Activated T-cell treated with anti-CD3 and anti-CD28 coated beads for 24 hours (primary cell): ENCODE results near the gene TEX9.
"Not testable (repeated sequence)": the region's sequence is repeated elsewhere in the genome, so short reads cannot be mapped to it uniquely, and the experiment has no call there.

Experiments
- DNase-seq: peaks from one replicate; pipeline ENCODE4 v3.0.0-alpha.2; 2020; ENCODE audit warnings: low read depth

TEX9 gene

GRCh38 chr15:56366211-56366610 is 985 bp downstream of the TEX9 start:
- no peak for DNase-seq

GRCh38 chr15:56367156-56367555 is 1.9 kb downstream of the TEX9 start:
- no peak for DNase-seq

GRCh38 chr15:56369234-56369633 is 4.0 kb downstream of the TEX9 start:
- DNase-seq = no peak

GRCh38 chr15:56371495-56372147 is 6.4 kb downstream of the TEX9 start:
- no peak for DNase-seq

- DNase-seq = not testable (repeated sequence)
Observed at GRCh38 chr15:56374693-56375092, 9.5 kb downstream of the TEX9 start.

- not testable (repeated sequence) for DNase-seq
Observed at GRCh38 chr15:56377822-56378221, 12.6 kb downstream of the TEX9 start.

- no peak for DNase-seq
Observed at GRCh38 chr15:56383010-56383409, 17.8 kb downstream of the TEX9 start.

GRCh38 chr15:56385908-56386307 is 20.7 kb downstream of the TEX9 start:
- DNase-seq = no peak

GRCh38 chr15:56390739-56391267 is 25.6 kb downstream of the TEX9 start:
- no peak for DNase-seq

- no peak for DNase-seq
Observed at GRCh38 chr15:56393277-56393676, 28.1 kb downstream of the TEX9 start.

GRCh38 chr15:56394909-56395308 is 29.7 kb downstream of the TEX9 start:
- no peak for DNase-seq

GRCh38 chr15:56397325-56397724 is 32.1 kb downstream of the TEX9 start:
- DNase-seq = not testable (repeated sequence)

GRCh38 chr15:56399209-56399608 is 34.0 kb downstream of the TEX9 start:
- not testable (repeated sequence) for DNase-seq

- no peak for DNase-seq
Observed at GRCh38 chr15:56410721-56411120, 45.5 kb downstream of the TEX9 start.

- no peak for DNase-seq
Observed at GRCh38 chr15:56411122-56411749, 46.0 kb downstream of the TEX9 start.

GRCh38 chr15:56413114-56413733 is 48.0 kb downstream of the TEX9 start:
- not testable (repeated sequence) for DNase-seq

- no peak for DNase-seq
Observed at GRCh38 chr15:56425276-56425675, 60.0 kb downstream of the TEX9 start.

- DNase-seq = no peak
Observed at GRCh38 chr15:56425976-56426375, 60.8 kb downstream of the TEX9 start.

GRCh38 chr15:56428821-56429458 is 63.7 kb downstream of the TEX9 start:
- no peak for DNase-seq

GRCh38 chr15:56432304-56432703 is 67.1 kb downstream of the TEX9 start:
- no peak for DNase-seq

GRCh38 chr15:56440214-56440770 is 75.1 kb downstream of the TEX9 start:
- DNase-seq = no peak

- DNase-seq = no peak
Observed at GRCh38 chr15:56442354-56442753, 77.1 kb downstream of the TEX9 start.
